SK-N-SH (cell line): ENCODE data around the gene ITM2B. TPM values are rescaled to one million over a fixed set of nuclear protein-coding genes. Genes with fewer than 3 reads are reported as not detected.

ENCODE experiments used
- CTCF ChIA-PET: fragments of 300-600, 350-600 bp; formaldehyde crosslinking; extraction: SDS; loops from one replicate; lab custom pipeline; 2021; lab: Yijun Ruan, JAX
- POLR2A ChIA-PET: fragments of 350-600 bp; sonication (Branson Sonifier 250); formaldehyde crosslinking; extraction: SDS; loops from one replicate; lab custom pipeline; 2020; ENCODE audit warnings: antibody characterized with exemption, inconsistent platforms; lab: Yijun Ruan, JAX
- DNase-seq: peaks from one replicate; pipeline ENCODE4 v3.0.0; 2012
- H2AFZ ChIP-seq: fragments of 200-600 bp; sonication (generic); 2 replicates; pipeline ENCODE4 v1.8.1; 2016; ENCODE audit warnings: antibody characterized with exemption, mild to moderate bottlenecking, low read depth
- H3F3A ChIP-seq: fragments of 200-600 bp; sonication (generic); replicated peaks from 2 replicates; pipeline ENCODE3; 2016; ENCODE audit warnings: antibody characterized with exemption, mild to moderate bottlenecking; ENCODE audit not compliant: insufficient read depth
- H3K27ac ChIP-seq, 2 experiments: fragments of 200-500 bp in 1 of 2; fragments of 200-600 bp in 1 of 2; sonication (Bioruptor generic) in 1 of 2; sonication (generic), shearing (Covaris generic) in 1 of 2; 2 replicates each; pipeline versions ENCODE4 v1.5.1 to v1.6.1; 2014 to 2016; ENCODE audit warnings: low read depth in 2 of 2, inconsistent platforms in 1 of 2, low read length in 1 of 2, mild to moderate bottlenecking in 1 of 2, mixed read lengths in 1 of 2
- H3K27me3 ChIP-seq: fragments of 200-600 bp; sonication (generic), shearing (Covaris generic); 2 replicates; pipeline ENCODE4 v1.6.1; 2016; ENCODE audit warnings: mixed run types; ENCODE audit not compliant: insufficient read depth
- H3K36me3 ChIP-seq, 2 experiments: fragments of 200-500 bp in 1 of 2; fragments of 200-600 bp in 1 of 2; sonication (Bioruptor generic) in 1 of 2; sonication (generic) in 1 of 2; replicated peaks in 1 of 2; 2 replicates each; pipeline versions ENCODE3 to v1.5.1; 2014 to 2016; ENCODE audit warnings: low read length in 1 of 2, mild to moderate bottlenecking in 1 of 2; ENCODE audit not compliant: insufficient read depth in 2 of 2, control insufficient read depth in 1 of 2
- H3K4me1 ChIP-seq, 2 experiments: fragments of 200-500 bp in 1 of 2; fragments of 200-600 bp in 1 of 2; sonication (Bioruptor generic) in 1 of 2; sonication (generic), shearing (Covaris generic) in 1 of 2; 2 replicates each; pipeline versions ENCODE4 v1.5.1 to v1.6.1; 2014 to 2016; ENCODE audit warnings: low read depth in 1 of 2, low read length in 1 of 2, mixed run types in 1 of 2; ENCODE audit not compliant: insufficient read depth in 2 of 2, control insufficient read depth in 1 of 2
- H3K4me2 ChIP-seq: fragments of 200-600 bp; sonication (generic), shearing (Covaris generic); 2 replicates; pipeline ENCODE4 v1.6.1; 2017; ENCODE audit warnings: mixed run types
- H3K4me3 ChIP-seq, 2 experiments: fragments of 200-500 bp in 1 of 2; fragments of 200-600 bp in 1 of 2; sonication (Bioruptor generic) in 1 of 2; sonication (generic), shearing (Covaris generic) in 1 of 2; 2 replicates each; pipeline versions ENCODE4 v1.5.1 to v1.8.1; 2014 to 2016; ENCODE audit warnings: low read depth in 2 of 2, inconsistent platforms in 1 of 2, low read length in 1 of 2, mild to moderate bottlenecking in 1 of 2, mixed read lengths in 1 of 2, moderate library complexity in 1 of 2
- H3K79me2 ChIP-seq: fragments of 200-600 bp; sonication (generic); 2 replicates; pipeline ENCODE4 v1.8.1; 2017; ENCODE audit warnings: mild to moderate bottlenecking; ENCODE audit not compliant: insufficient read depth
- H3K9ac ChIP-seq: fragments of 200-600 bp; sonication (generic); 2 replicates; pipeline ENCODE4 v1.6.1; 2017; ENCODE audit warnings: mixed run types
- H3K9me2 ChIP-seq: fragments of 200-600 bp; sonication (generic); 2 replicates; pipeline ENCODE4 v1.6.1; 2017; ENCODE audit warnings: mixed run types
- H3K9me3 ChIP-seq: fragments of 200-600 bp; sonication (generic); 2 replicates; pipeline ENCODE4 v1.6.1; 2017; ENCODE audit warnings: mixed run types, mild to moderate bottlenecking, moderate library complexity
- H4K20me1 ChIP-seq: fragments of 200-600 bp; sonication (generic); 2 replicates; pipeline ENCODE4 v1.6.1; 2017; ENCODE audit warnings: mild to moderate bottlenecking, mixed run types; ENCODE audit not compliant: insufficient read depth
- FOXJ3 ChIP-seq: sonication (generic); formaldehyde crosslinking; IDR thresholded peaks from 2 replicates; pipeline ENCODE4 v1.5.1; 2020; ENCODE audit warnings: mild to moderate bottlenecking, missing genetic modification reagents
- GATA2 ChIP-seq: sonication (generic); formaldehyde crosslinking; IDR thresholded peaks from 2 replicates; pipeline ENCODE4 v1.5.0; 2020; ENCODE audit warnings: mild to moderate bottlenecking, missing genetic modification reagents
- MEF2A ChIP-seq: IDR thresholded peaks from 2 replicates; pipeline ENCODE4 v1.4.0; 2012; ENCODE audit warnings: low read depth, borderline replicate concordance
- NFIC ChIP-seq: IDR thresholded peaks from 2 replicates; pipeline ENCODE4 v1.4.0; 2012; ENCODE audit warnings: borderline replicate concordance
- NRF1 ChIP-seq: IDR thresholded peaks from 2 replicates; pipeline ENCODE4 v1.6.1; 2012; ENCODE audit warnings: low read depth, mild to moderate bottlenecking, low read length
- RAD21 ChIP-seq: IDR thresholded peaks from 2 replicates; pipeline ENCODE4 v1.6.1; 2012; ENCODE audit warnings: mild to moderate bottlenecking, low read length
- RXRA ChIP-seq: IDR thresholded peaks from 2 replicates; pipeline ENCODE4 v1.4.0; 2012; ENCODE audit warnings: low read depth, mild to moderate bottlenecking, borderline replicate concordance
- SIN3A ChIP-seq: IDR thresholded peaks from 2 replicates; pipeline ENCODE4 v1.6.1; 2012; ENCODE audit warnings: low read depth, mild to moderate bottlenecking, low read length, moderate library complexity, borderline replicate concordance
- SMC3 ChIP-seq: IDR thresholded peaks from 2 replicates; pipeline ENCODE4 v1.6.1; 2012; ENCODE audit warnings: low read depth, low read length, improper control_type of control experiment
- TAF1 ChIP-seq: IDR thresholded peaks from 2 replicates; pipeline ENCODE4 v1.6.1; 2012; ENCODE audit warnings: low read depth, mild to moderate bottlenecking, low read length, moderate library complexity, borderline replicate concordance
- TCF12 ChIP-seq: IDR thresholded peaks from 2 replicates; pipeline ENCODE4 v1.4.0; 2012
- WGBS: methylation state at CpG from one replicate; pipeline ENCODE4 v1.1.6; 2017; ENCODE audit warnings: low lambda C conversion rate; 5-methylcytosine and 5-hydroxymethylcytosine counted together
- polyA plus RNA-seq, 3 experiments: library from polyadenylated mRNA; depleted of rRNA; stranded (reverse); fragments of >200 nt; gene quantifications; 2 replicates each; pipeline ENCODE4 v1.2.3, GENCODE V29; 2012
- TF ChIP-seq, protein P1 (sequence below): fragments of 150-350 bp; IDR thresholded peaks from 2 replicates; pipeline ENCODE4 v1.6.1; 2017; ENCODE audit warnings: antibody characterized with exemption, low read length, low read depth, borderline replicate concordance
- TF ChIP-seq, protein P2 (sequence below): IDR thresholded peaks from 2 replicates; pipeline ENCODE4; 2012
- TF ChIP-seq, protein P3 (sequence below): IDR thresholded peaks from 2 replicates; pipeline ENCODE4 v1.4.0; 2012; ENCODE audit warnings: low read depth, borderline replicate concordance
- TF ChIP-seq, protein P4 (sequence below): IDR thresholded peaks from 2 replicates; pipeline ENCODE4 v1.4.0; 2012; ENCODE audit warnings: low read depth

ITM2B gene
- polyA plus RNA-seq, 1 of the 3 experiments (the other 2 are of a cell fraction), result 184 TPM

DNA sequence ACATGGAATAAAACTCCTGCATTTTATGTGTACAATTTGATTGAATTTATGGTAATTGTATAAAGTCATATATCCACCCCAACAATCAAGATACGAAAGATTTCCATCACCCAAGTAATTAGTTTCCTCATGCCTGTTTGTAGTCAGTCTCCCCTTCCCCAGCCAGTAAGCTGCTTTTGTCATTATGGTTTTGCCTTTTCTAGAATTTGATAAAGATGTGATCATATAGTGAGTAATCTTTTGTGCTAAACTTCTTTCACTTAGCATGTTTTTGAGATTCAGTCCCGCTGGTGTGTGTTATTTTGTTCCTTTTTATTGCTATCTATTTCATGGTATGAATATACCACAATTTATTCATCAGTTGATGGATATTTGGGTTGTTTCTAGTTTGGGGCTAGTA lies 16.0 kb downstream of the ITM2B start:
- no peaks in the 10 kb centered on the region for H3K9me2 ChIP-seq
- TF ChIP-seq, protein P1, sequence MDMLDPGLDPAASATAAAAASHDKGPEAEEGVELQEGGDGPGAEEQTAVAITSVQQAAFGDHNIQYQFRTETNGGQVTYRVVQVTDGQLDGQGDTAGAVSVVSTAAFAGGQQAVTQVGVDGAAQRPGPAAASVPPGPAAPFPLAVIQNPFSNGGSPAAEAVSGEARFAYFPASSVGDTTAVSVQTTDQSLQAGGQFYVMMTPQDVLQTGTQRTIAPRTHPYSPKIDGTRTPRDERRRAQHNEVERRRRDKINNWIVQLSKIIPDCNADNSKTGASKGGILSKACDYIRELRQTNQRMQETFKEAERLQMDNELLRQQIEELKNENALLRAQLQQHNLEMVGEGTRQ, result no peak
- TF ChIP-seq FOXJ3 (no peak), SMC3 (no peak), RXRA (no peak), SIN3A (no peak), MEF2A (no peak), GATA2 (no peak), NRF1 (no peak), NFIC (no peak), TCF12 (no peak), TAF1 (no peak), RAD21 (no peak)
- TF ChIP-seq, protein P2, sequence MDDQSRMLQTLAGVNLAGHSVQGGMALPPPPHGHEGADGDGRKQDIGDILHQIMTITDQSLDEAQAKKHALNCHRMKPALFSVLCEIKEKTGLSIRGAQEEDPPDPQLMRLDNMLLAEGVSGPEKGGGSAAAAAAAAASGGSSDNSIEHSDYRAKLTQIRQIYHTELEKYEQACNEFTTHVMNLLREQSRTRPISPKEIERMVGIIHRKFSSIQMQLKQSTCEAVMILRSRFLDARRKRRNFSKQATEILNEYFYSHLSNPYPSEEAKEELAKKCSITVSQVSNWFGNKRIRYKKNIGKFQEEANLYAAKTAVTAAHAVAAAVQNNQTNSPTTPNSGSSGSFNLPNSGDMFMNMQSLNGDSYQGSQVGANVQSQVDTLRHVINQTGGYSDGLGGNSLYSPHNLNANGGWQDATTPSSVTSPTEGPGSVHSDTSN, result no peak
- TF ChIP-seq, protein P3, sequence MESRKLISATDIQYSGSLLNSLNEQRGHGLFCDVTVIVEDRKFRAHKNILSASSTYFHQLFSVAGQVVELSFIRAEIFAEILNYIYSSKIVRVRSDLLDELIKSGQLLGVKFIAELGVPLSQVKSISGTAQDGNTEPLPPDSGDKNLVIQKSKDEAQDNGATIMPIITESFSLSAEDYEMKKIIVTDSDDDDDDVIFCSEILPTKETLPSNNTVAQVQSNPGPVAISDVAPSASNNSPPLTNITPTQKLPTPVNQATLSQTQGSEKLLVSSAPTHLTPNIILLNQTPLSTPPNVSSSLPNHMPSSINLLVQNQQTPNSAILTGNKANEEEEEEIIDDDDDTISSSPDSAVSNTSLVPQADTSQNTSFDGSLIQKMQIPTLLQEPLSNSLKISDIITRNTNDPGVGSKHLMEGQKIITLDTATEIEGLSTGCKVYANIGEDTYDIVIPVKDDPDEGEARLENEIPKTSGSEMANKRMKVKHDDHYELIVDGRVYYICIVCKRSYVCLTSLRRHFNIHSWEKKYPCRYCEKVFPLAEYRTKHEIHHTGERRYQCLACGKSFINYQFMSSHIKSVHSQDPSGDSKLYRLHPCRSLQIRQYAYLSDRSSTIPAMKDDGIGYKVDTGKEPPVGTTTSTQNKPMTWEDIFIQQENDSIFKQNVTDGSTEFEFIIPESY, result no peak
- TF ChIP-seq, all 33 proteins: peak for 0
- no peak for DNase-seq
- CTCF ChIA-PET, result no interaction called here
- Histone ChIP-seq H3K4me1 (no peaks in the 10 kb centered on the region; a peak in 2 of 4 replicates), H3K4me3 (no peak overlapping the region), H3K36me3 (peaks cover 5 to 8% of the 10 kb centered on the region in 2 experiments), H3K79me2 (peaks cover 89% of the 10 kb centered on the region), H3K4me2 (no peak overlapping the region), H2AFZ (no peak overlapping the region), H4K20me1 (peaks cover 4% of the 10 kb centered on the region; the same call in 1 of the 2 replicates), H3F3A (peaks cover 8% of the 10 kb centered on the region), H3K27me3 (no peaks in the 10 kb centered on the region), H3K9ac (no peak overlapping the region), H3K9me3 (no peaks in the 10 kb centered on the region), H3K27ac (no peak overlapping the region)
- WGBS, result 98% methylated on average over 2 of the region's 2 CpGs
- POLR2A ChIA-PET, result no interaction called here

DNA sequence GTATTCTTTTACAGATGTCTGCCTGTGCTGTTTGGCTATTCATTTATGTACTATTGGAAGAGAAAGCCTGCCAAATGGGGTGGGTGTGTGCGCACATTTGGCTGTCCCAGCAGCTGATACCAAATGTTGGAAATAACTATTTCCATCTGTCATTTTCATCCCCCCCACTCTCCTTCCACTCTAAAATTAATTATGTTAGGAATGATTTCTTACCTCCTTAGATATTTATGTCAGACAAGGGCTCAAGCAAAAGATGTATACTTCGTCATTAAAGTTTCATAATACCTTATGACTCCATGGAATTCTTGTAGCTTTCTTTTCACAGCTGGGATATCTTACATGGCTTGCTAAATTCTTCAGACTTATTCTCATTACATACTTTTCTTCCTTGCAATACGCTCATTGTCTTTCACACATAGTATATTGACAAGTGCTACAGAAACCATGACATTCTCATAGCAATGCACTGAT lies 18.6 kb downstream of the ITM2B start:
- no peak overlapping the region for H3K4me2 ChIP-seq
- peaks cover 8% of the 10 kb centered on the region for H3F3A ChIP-seq
- no peak for TF ChIP-seq SMC3
- TF ChIP-seq, protein P4, sequence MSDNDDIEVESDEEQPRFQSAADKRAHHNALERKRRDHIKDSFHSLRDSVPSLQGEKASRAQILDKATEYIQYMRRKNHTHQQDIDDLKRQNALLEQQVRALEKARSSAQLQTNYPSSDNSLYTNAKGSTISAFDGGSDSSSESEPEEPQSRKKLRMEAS, result no peak
- H3K27me3 ChIP-seq, result no peaks in the 10 kb centered on the region
- no peak overlapping the region for H3K4me3 ChIP-seq
- H4K20me1 ChIP-seq, result peaks cover 4% of the 10 kb centered on the region; the same call in 1 of the 2 replicates
- H3K79me2 ChIP-seq, result peaks cover 68% of the 10 kb centered on the region
- no peaks in the 10 kb centered on the region for H3K9me3 ChIP-seq
- H3K9ac ChIP-seq, result no peak overlapping the region
- ChIA-PET POLR2A (no interaction called here), CTCF (no interaction called here)
- no peak overlapping the region for H3K27ac ChIP-seq
- no peak overlapping the region for H2AFZ ChIP-seq
- H3K9me2 ChIP-seq, result no peaks in the 10 kb centered on the region
- peaks cover 23 to 28% of the 10 kb centered on the region in 2 experiments for H3K36me3 ChIP-seq
- 89% methylated on average over 3 of the region's 3 CpGs for WGBS
- no peaks in the 10 kb centered on the region; a peak in 2 of 4 replicates for H3K4me1 ChIP-seq
- DNase-seq, result no peak
